ENCODE data around the gene DYNC2H1. TPM values are rescaled to one million over a fixed set of nuclear protein-coding genes. Genes with fewer than 3 reads are reported as not detected.

The DYNC2H1 gene
- total RNA-seq, 1 donor from 2014 or later: 25.3 TPM

DNA sequence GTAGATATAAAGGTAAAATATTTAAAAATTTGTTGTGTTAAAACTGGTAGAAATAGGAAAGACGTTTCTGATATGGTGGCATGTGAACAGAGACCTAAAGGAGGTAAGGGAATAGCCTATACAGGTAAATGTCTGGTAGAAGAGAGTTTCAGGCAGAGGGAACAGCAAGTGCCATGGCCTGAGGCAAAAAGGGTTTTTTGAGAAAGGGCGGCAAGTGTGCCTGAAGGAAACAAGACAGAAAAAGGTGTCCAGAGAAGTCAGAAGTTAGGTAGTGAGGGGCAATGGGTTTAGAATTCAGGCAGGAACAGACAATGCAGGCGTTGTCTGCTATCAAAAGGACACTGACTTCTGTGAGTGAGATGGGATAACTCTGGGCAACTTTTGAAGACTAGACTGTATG, 339.7 kb downstream of the DYNC2H1 start:
- Histone ChIP-seq H3K4me3 (no peak overlapping the region), H3K36me3 (no peaks in the 10 kb centered on the region), H3K9me3 (no peaks in the 10 kb centered on the region), H3K27ac (no peak overlapping the region), H3K27me3 (no peaks in the 10 kb centered on the region), H3K4me1 (no peaks in the 10 kb centered on the region)
- no peak for DNase-seq (ENCODE audit: extremely low spot score in 2 of 2)
- TF ChIP-seq, protein P1, sequence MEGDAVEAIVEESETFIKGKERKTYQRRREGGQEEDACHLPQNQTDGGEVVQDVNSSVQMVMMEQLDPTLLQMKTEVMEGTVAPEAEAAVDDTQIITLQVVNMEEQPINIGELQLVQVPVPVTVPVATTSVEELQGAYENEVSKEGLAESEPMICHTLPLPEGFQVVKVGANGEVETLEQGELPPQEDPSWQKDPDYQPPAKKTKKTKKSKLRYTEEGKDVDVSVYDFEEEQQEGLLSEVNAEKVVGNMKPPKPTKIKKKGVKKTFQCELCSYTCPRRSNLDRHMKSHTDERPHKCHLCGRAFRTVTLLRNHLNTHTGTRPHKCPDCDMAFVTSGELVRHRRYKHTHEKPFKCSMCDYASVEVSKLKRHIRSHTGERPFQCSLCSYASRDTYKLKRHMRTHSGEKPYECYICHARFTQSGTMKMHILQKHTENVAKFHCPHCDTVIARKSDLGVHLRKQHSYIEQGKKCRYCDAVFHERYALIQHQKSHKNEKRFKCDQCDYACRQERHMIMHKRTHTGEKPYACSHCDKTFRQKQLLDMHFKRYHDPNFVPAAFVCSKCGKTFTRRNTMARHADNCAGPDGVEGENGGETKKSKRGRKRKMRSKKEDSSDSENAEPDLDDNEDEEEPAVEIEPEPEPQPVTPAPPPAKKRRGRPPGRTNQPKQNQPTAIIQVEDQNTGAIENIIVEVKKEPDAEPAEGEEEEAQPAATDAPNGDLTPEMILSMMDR (IDR thresholded peaks at IDR 0.05): no peak
- TF ChIP-seq POLR2AphosphoS5 (IDR thresholded peaks at IDR 0.05; ENCODE audit: insufficient read depth in 1 of 2, low read depth in 1 of 2) (no peak), POLR2A (IDR thresholded peaks at IDR 0.05) (no peak)
- intact Hi-C loops (cut with DNase I): no loop called here

DNA sequence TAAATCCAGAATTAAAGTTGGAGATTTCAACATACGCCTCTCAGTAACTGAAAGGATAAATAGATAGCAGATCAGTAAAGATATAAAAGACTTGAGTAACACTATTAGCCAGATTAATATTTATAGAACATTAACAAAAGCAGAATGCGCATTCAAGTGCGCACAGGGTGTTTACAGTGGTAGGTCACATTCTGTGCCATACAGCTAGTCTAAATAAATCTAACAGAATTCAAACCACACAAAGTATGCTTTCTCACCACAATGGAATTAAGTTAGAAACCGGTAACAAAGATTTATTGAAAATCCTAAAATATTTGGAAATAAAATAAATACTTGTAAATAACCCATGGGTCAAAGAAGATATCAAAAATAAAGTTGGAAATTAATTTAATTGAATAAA, 341.0 kb downstream of the DYNC2H1 start:
- no peaks in the 10 kb centered on the region for H3K36me3 ChIP-seq
- intact Hi-C loops (cut with DNase I): no loop called here
- H3K4me1 ChIP-seq: no peaks in the 10 kb centered on the region
- no peak overlapping the region for H3K4me3 ChIP-seq
- no peaks in the 10 kb centered on the region for H3K27me3 ChIP-seq
- no peak for TF ChIP-seq POLR2A (IDR thresholded peaks at IDR 0.05)
- no peak for TF ChIP-seq POLR2AphosphoS5 (IDR thresholded peaks at IDR 0.05; ENCODE audit: insufficient read depth in 1 of 2, low read depth in 1 of 2)
- TF ChIP-seq, protein P1 (IDR thresholded peaks at IDR 0.05): no peak
- H3K27ac ChIP-seq: no peak overlapping the region
- H3K9me3 ChIP-seq: no peaks in the 10 kb centered on the region
- DNase-seq (ENCODE audit: extremely low spot score in 2 of 2): no peak

DNA sequence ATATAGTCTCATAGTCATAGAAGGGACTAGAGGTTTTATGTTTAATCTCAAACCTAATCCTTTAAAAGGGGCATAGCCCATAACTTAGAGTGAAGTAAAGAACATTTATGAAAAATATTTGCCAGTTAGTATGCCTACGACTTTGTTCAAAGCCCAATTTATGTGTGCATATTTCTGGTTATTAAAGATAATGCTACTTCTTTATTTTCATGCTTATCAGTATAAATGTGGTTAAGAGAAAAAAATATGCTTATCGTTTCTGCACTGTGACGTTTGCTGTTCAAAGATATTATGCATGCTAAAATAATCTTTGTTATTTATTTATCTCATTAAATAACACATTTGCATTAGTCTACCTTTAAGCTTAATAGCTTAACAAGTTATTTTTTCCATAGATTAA, 343.9 kb downstream of the DYNC2H1 start:
- Histone ChIP-seq H3K27me3 (no peaks in the 10 kb centered on the region), H3K4me3 (no peak overlapping the region), H3K9me3 (no peaks in the 10 kb centered on the region), H3K27ac (no peak overlapping the region), H3K36me3 (no peaks in the 10 kb centered on the region), H3K4me1 (no peaks in the 10 kb centered on the region)
- no peak for DNase-seq (ENCODE audit: extremely low spot score in 2 of 2)
- intact Hi-C loops (cut with DNase I): no loop called here
- TF ChIP-seq, protein P1 (IDR thresholded peaks at IDR 0.05): no peak
- TF ChIP-seq POLR2AphosphoS5 (IDR thresholded peaks at IDR 0.05; ENCODE audit: insufficient read depth in 1 of 2, low read depth in 1 of 2) (no peak), POLR2A (IDR thresholded peaks at IDR 0.05) (no peak)

DNA sequence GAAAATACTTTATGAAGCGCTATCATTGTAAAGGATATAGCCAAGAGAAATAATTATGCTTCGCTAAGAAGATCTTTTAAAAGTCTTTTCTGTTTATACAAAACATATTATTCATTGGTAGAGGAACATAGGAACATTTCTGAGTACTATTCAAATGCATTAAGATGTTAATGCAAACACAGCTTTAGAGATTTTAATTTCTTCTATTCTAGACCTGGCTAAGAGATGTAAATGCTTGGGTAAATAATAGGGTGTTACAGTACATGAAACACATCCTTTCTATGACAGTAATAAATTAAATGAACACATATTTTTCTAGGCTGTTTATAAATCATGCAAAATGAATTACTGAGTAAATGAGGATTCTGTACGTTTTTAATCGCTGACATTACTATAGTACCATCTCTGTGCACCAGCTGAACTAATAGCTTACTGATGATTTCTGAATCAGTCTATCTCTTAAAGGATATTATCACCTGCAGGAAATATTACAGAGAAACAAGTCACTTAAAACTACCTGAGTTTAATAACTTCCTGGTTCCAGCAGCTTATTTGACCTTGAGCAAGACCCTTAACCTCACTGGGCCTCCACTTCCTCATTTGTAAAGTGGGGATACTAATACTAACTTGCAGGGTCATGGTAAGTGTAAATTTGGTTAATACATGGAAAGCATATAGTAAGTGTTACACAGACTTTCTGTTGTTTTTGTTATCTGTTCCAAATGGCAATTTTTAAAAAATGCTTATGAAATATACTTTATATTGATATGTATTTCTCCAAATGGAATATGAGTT, 344.9 kb downstream of the DYNC2H1 start:
- Histone ChIP-seq H3K9me3 (no peaks in the 10 kb centered on the region), H3K27me3 (no peaks in the 10 kb centered on the region), H3K36me3 (no peaks in the 10 kb centered on the region), H3K4me1 (no peaks in the 10 kb centered on the region), H3K4me3 (no peak overlapping the region), H3K27ac (no peak overlapping the region)
- DNase-seq (ENCODE audit: extremely low spot score in 2 of 2): no peak
- TF ChIP-seq, protein P1 (IDR thresholded peaks at IDR 0.05): no peak
- TF ChIP-seq POLR2AphosphoS5 (IDR thresholded peaks at IDR 0.05; ENCODE audit: insufficient read depth in 1 of 2, low read depth in 1 of 2) (no peak), POLR2A (IDR thresholded peaks at IDR 0.05) (no peak)
- intact Hi-C loops (cut with DNase I): no loop called here

DNA sequence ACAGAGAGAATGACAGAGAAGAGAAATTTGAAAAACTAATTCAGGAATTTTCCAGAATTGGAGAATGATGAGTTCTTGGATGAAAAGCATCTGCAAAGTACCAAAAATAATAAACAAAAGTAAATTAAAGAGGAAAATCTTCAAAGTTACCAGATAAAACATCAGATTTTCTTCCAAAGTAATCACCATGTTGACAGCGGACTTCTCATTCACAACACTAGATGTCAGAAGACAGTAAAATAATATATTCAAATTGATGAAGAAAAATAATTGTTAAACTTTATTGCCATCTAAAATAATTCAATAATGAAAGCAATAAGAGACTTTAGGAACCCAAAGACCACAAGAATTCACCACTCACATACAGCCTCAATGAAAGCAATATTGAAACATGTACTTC, 355.2 kb downstream of the DYNC2H1 start:
- TF ChIP-seq POLR2A (IDR thresholded peaks at IDR 0.05) (no peak), POLR2AphosphoS5 (IDR thresholded peaks at IDR 0.05; ENCODE audit: insufficient read depth in 1 of 2, low read depth in 1 of 2) (no peak)
- TF ChIP-seq, protein P1 (IDR thresholded peaks at IDR 0.05): no peak
- H3K9me3 ChIP-seq: no peaks in the 10 kb centered on the region
- DNase-seq (ENCODE audit: extremely low spot score in 2 of 2): no peak
- H3K27ac ChIP-seq: no peak overlapping the region
- H3K4me3 ChIP-seq: no peak overlapping the region
- no peaks in the 10 kb centered on the region for H3K36me3 ChIP-seq
- H3K4me1 ChIP-seq: no peaks in the 10 kb centered on the region
- intact Hi-C loops (cut with DNase I): no loop called here
- no peaks in the 10 kb centered on the region for H3K27me3 ChIP-seq
